Stimulated activated CD8-positive, alpha-beta memory T cell treated with anti-CD3 and anti-CD28 coated beads, Interleukin-12 subunit alpha, Interleukin-12 subunit beta, amount 100 ng/mL, for 24 hours (primary cell): ENCODE measurements around the gene ATG7.

ENCODE experiments used
- DNase-seq: peaks from one replicate; pipeline ENCODE4 v3.0.0-alpha.2; 2020; ENCODE audit errors: extremely low read depth

The ATG7 gene

DNA sequence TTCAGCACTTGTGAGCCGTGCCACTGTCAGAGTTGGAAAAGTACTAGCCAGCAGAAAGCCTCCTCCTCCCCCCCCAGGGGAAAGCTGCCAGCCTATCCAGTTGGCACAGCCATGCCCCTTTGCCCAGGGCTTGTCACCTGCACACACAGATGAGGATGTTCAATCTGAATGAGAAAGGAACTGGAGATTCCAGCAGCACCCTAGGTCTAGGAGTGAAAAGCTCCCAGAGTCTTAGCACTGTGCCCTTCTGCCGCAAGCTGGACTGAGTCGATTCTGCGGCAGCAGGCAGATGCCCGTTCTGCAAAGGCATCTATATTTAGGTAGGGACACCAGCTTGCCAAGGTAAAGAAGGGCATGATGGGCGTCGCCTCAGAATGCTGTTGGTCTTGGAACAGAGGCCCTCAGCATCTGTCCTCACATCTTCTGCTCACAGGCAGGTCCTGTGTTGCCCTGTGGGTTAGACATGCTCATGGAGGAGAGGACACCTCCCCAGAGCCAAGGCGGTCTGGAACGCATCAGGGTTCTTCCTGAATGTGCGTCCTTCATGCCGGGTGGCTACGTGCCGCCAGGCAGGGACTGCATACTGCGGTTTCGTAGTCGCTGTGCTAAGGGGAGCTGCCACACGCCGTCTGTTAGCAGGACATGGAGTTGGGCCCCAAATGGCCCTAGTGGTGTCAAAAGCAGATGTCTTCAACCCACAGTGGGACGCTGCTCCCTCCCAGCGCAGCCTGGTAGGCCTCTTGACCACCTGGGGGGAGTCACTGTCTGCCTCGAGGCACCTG, 262.0 kb downstream of the ATG7 start:
- DNase-seq = no peak

DNA sequence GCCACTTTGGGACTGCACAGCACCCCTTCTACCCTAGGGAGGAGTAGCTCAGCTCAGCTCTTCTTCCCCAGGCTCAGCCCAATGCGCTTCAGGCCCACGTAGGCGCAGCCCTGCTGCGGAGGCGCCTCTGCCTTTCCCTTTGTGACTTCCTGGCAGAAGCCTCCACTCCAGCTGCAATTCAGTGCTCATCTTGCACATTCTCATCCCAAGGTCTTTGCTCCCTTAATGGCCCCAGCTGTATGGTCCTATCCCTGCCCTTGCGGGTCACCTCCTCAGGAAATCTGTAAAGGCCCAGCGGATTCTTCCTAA, 262.6 kb downstream of the ATG7 start:
- no peak for DNase-seq

DNA sequence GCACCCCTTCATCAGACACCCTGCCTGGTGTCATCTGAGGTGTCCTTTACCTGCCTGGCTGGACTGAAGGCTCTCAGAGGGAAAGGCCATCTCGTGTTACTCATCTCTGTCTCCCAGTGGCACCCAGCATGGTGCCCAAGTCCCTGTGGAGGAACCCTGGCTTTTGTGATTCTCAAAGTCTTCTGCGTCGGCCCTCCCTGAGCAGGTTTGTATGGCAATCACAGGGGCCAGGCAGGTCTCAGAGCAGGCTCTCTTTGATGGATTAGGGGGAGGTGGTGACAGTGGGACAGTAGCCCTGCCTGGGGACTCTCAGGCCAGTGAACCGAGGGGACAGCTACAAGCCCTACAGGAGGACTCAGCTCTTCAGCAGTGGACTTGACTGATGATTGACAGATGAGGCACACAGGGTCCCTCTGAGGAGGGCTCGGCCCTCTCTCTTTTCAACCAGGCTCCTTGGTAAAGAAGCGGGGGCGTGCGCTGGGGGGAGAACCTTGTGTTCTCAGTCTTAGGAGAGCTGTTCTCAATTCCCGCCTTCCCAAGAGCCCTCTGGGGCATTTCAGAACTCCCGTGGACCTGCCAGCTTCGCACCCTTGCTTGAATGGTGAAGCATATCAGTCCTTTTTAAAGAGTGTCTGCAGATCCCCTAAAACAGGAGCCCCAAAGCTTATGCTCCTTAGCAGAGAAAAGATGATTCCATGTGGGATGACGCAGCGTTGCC, 263.2 kb downstream of the ATG7 start:
- no peak for DNase-seq

DNA sequence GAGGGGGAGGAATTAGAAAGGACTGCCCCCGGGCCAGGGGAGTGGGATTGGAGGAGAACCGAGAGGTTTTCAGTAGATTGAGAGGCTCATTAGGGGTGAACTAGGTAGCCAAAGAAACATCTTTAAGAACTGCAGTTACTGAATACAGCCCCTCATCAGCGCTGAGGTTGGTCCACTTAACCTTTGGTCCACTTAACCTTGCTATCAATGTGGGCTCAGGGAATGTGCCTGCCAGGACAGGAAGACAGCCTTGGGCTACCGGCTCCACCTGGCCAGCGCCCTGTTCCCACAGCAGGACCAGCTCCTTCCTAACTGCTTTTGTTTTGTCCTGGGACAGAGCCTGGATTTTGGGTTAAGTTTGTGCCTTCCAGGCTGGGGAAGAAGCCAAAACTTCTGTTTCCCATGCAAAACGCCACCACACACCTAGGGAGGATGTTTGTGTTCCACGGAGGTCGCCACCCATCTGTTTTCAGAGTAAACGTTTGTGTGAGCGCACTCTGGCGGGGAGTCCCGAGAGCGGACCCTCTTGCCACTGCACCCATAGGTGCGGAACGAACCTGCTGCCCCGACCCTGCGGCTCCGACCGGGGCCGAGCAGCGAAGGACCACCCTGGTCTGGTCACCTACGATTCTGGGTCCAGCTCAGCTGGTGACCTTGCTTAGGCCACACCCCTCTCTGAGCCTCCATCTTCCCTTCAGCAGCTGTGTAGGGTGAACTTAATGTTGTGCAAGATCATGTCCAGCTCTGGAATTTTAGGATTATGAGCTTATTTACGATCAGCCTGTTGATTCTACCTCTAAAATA, 264.1 kb downstream of the ATG7 start:
- no peak for DNase-seq

DNA sequence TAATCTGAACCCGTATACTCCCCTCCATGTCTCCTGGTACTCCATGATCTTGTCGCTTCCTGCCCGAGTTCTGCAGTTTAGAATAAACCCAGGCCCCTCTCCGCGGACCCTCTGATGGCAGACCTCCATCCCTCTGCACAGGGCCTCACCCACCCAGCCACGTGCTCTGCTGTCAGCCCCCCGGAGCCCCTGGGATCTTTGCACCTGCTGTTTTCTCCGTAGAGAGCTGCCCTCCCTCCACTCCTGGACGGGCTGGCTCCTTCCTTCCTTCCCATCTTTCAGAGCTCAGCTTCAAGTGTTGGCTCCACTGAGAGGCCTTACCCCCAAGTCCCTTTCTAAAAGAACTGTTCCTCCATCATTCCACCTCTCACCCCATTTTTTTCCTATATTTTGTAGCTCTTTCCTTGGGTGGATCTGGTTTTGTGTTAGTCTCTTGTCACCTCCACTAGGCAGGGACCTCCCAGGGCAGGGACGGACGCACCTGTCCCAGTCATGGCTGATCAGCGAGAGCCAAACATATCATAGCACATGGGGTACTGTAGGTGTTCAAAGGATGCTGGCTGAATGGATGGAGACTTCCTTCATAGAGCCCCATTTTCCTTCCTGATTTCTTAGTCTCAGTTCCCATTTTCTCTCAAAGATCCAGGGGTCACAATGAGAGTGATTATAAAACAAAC, 264.9 kb downstream of the ATG7 start:
- no peak for DNase-seq

DNA sequence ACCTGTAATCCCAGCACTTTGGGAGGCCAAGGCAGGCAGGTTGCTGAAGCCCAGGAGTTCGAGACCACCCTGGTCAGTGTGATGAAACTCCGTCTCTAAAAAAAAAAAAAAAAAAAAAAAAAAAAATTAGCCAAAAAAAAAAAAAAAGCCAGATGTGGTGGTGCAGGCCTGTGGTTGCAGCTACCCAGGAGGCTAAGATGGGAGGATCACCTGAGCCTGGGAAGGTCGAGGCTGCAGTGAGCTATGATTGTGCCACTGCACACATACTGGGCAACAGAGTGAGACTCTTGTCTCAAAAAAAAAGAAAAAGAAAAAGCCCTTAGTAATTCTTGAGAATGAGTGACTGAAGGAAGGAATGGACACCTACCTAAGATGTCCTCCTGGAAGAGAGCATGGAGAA, 266.4 kb downstream of the ATG7 start:
- DNase-seq = no peak

DNA sequence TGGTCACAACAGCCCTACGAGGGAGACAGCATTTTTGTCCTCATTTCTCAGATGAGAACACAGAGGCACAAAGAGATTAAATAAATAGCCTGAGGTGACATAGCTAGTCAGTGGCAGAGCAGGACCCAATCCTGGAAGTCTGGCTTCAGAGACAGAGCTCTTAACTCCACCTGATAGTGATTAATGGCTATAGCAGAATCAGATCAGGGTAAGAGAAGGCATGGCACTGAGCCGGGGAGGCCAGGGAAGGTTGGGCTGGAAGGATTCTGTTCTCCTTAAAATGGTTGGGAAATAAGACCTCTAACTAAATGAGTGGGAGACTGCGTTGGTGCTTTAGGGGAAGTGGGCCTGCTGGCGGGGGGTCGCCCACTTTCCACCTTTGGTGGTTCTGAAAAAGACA, 267.0 kb downstream of the ATG7 start:
- no peak for DNase-seq

DNA sequence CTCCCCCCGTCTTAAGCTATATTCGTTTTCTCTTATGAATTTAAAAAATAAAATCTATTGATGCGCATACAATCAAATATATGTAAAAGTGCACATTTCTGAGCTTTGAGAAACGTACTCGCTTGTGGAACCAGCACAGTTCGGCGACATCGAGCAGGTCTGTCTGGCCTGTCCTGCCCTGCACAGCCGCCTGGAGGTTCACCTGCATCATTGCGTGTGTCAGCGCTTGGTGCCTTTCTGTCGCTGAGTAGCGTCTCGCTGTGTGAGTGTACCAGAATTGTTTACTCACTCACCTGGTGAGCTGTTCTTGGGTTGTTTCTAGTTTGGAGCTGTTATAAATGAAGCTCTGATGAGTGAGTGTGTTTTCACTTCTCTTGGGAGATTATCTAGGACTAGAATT, 267.5 kb downstream of the ATG7 start:
- no peak for DNase-seq

DNA sequence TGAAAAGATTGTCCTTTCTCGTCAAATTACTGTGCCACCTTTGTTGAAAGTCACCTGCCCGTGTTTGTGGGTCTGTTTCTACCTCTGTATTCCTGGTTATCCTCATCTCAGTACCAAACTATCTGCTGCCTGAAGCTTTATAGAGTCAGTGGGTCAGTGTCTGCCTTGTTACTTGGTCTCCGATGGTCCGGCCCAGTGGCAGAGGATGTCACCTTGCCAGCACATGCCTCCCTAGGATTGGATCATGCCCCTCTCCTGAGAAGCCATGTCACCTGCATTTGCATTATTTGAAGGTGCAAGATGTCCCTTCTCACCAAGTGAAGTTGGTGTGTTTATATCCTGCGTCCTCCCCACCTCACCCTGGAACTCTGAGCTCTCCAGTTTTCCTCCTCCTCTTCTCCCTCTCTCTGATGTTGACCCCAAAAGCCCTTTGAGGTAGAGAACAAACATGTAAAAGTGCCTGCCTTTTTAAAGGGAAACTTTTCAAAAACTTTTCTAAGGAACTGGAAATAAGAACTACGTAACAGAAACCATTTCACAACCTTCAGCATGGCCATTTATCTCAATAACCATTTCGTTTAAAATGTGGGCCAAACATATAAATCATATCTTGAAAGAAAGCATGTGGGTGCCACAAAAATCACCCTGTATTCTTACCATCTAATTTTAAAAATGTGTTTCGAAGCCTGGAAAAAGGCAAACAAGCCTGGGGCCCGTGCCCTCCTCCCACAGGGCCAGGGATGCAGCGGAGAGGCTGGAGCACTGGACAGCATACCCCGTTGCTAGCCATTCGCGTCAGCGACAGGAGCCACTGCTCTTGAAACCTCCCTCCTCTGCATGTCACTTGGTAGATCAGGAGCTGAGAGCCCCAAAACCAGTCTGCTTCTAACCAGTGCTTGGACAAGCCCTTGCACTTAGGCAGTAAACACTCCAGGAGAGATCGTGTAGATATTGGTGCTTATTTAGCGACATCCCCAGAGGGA, 269.4 kb downstream of the ATG7 start:
- no peak for DNase-seq

DNA sequence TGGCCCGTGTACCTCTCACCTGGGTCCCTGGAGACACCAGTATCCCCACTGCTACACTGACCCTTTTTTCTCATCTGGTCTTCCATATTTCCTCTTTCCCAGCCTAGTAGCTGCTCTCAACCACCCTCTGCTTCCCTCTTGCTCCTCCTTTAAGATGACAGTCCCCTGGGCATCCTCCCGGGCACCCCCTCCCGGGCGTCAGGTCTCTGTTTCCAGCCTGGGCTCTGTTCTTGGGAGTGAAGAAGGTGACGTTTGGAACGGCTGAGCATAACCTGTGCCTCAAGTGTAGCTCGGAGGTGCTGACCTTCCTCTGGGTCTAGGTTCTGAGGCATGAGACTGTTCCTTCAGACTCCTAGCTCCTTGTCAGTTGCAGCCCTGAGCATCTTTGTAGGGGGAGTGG, 270.4 kb downstream of the ATG7 start:
- DNase-seq = no peak

DNA sequence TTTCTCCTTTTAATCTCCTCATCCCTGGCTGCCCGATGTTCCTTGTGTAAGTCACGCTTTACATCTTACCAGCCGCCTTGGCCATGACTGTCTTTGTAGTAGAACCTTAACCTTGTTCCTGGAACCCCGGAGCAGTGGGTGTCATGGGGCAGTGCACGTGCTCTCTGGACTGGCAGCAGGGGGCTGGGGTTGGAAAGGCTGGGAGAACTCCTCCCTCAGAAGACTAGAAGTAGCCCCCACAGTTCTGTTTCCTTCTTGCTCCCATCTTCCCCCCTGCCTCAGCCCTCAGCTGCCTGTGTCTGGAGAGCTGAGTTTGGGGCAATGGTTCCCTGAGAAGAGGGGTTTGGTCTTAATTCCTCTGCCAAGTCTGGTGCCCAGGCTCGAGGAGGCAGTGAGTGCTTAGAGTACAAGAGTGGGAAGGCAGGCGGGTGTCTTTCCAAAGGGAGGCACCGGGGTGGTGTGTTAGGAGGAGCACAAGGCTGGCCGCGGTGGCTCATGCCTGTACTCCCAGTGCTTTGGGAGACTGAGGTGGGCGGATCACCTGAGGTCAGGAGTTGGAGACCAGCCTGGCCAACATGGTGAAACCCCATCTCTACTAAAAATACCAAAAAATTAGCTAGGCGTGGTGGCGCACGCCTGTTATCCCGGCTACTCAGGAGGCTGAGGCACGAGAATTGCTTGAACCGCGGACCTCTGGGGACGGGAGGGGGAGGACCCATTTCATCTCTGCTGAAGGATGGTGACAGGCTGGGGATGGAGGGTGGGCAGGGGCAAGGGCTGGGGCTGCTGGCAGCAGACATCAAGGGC, 271.1 kb downstream of the ATG7 start:
- no peak for DNase-seq

DNA sequence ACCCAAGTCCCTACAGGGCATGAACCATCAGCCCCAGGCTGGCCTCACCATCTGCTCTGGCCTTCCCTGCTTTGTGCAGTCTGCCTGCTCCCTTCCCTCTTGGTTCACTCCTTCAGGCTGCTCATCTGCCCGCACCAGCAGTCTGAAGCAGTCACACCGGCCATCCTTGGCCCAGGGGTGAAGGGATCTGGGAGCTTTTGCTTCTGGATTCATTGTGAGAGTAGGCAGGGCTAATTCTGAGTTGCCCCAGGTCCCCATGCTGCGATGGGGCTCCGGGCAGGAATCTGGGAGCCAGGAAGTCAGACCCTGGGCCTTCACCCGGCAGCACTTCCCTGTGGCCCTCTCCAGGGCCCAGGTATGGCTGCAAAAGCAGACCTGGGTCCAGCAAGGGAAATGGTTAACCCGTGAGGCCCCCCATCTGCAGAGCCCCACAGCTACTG, 271.8 kb downstream of the ATG7 start:
- no peak for DNase-seq

DNA sequence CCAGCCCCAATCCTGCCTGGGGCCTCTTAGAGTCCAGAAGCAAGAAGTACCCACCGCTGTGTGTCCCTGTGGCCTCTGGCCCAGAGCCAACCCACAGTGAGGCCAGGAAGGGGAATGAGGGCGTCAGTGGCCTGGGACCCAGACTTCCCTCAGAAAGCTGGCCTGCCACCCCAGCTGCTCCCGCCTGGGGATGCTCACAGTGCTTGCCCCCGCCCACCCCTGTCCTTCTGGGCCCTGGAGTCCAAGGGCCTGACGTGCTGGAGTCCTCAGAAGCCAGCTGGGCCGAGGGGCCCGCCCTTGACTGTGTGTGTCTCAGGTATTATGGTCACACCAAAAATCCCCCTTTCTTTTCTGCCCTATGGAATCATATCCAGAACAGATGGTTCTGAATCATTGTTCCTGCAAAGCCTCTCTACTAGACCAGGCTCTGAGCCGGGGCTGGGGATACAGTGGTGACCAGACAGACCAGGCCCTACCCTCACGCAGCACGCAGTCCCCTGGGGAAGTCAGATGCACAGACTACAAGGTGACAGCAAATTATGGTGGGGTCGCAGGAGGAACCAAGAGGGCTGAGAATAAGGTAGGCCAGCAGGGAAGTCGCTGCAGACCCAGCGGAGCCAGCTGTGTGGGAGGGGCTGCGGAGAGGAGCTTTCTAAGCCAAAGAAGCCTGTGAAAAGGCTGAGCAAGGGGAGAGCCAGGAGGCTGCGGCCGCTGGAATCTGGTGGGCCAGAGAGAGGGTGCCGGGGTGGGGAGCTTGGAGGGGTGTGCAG, 272.4 kb downstream of the ATG7 start:
- no peak for DNase-seq

DNA sequence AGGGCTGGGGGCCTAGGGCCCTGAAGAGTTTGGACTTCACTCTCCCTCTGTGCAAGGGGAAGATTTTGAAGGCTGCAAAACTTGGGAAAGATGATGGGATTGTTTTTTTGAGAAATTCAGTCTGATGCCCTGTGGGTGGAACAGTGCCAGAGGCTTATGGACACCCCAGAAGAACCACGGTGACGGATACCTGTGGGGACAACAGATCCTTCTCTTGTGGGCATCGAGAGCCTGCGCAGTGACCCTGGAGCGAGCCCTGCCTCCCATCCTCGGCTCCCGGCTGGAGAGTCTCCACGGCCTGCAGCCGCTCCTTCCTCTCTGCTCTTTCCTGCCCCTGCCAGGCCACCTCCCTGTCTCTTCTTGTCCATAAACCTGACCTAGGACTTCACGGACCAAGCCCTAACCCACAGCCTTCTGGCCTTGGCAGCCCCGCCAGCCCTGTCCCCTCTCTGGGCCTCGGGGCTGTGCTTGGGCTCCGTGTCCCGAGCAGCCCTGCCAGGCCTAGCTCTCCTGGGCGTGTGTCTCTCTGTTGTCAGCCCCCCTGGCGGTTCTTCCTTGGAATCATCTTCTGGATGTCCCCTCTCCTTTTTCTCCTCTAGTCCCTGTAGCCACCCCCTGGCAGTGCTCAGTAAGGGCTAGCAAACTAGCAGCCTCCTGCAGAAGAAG, 273.1 kb downstream of the ATG7 start:
- DNase-seq = no peak

DNA sequence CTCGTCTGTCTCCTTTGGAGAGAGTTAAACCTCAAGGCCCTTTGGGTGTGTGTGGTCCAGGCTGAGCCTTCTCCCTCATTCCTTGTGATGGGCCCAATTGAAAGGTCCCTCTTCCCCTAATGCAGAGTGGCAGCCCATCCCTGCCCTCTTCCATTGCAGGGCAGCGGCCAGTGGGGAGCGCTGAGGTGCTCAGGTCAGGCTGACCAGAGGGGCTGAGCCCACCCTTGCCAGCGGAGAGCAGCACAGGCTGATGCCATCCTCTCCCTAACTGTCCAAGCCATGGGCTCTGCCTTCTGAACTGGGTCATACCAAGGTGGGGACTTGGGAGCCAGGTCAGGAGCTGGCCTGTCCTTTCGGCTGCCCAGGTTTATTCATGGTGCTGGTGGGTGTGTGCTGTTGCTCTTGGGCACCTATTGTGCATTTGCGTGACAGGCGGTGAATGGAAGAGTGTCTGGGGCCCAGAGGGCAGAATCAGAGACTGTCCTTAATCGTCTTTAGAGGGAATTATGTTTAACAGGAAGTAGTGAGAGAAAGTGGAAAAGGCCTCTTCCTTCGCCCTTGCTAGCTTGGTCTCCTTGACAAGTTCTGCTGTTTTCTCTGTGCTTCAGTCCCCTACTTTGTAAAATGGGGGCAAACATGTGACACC, 274.6 kb downstream of the ATG7 start:
- no peak for DNase-seq

DNA sequence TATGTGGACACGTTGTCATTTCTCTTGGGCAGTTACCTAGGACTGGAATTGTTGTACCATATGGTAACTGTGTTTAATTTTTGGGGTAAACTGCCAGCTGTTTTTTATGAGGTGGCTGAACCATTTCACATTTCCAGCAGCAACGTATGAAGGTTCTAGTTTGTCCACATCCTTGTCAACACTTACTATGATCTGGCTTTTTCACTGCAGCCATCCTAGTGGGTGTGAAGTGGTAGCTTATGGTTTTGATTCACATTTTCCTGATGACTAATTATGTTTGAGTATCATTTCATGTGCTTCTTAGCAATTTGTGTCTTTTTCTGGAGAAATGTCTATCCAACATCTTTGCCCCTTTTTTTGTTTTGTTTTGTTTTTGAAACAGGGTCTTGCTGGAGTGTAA, 275.3 kb downstream of the ATG7 start:
- no peak for DNase-seq

DNA sequence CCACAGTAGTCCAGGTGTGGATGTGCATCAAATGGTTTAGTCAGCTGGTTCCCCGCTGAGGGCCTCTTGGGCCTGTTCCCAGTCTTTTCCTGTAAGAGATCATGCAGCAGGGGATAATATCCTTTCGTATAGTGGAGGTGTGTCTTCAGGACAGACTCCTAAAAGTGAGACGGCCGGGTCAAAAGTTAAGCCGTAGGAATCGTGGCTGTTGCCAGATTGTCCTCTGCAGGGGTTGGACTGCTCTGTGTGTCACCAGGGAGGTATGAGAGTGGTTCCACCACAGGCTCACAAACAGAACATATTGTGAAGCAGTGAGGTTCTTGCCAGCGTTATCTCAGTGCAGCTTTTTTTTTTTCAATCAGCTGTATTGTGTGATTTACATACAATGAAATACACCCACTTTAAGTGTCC, 276.5 kb downstream of the ATG7 start:
- no peak for DNase-seq

DNA sequence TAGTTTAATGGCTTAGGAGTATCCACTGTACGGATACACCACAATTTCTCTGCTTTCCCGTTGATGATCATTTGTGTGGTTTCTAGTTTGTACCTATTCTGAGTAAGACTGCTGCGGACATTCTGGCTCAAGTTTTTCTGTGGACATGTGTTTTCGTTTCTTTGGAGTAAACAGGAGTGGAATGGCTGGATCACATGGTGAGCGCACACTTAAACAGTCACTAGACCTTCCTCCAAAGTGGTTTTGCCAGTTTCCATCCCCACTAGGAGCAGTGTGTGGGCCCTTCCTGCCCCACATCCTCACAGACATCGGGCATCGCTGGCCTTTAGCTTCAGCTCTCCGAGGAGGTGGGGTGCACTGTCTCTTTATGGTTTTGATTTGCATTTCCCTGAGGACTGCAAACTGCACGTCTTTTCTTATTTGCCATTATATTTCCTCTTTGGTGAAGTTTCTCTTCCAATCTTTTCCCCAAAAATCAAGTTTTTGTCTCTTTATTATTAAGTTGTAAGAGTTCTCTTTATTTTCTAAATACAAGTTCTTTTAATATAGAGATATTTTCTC, 277.5 kb downstream of the ATG7 start:
- no peak for DNase-seq
